Activated CD8-positive, alpha-beta memory T cell treated with anti-CD3 and anti-CD28 coated beads, Interleukin-2, amount 10 ng/mL, durations not matched to agents 7 days and 5 days (primary cell): Measurements from ENCODE around the gene BHMT2. TPM values are rescaled to one million over a fixed set of nuclear protein-coding genes. Genes with fewer than 3 reads are reported as not detected.
A peak's percentile ranks its signal among the peaks of the same experiment; 100 is the strongest.

Experiments used
- ATAC-seq: fragments of 150-1000 bp; cut with Tn5 transposase; one replicate; pipeline ENCODE4 v1.10.0; 2021; ENCODE audit warnings: moderate library complexity
- CTCF ChIA-PET: fragments of 350-600 bp; sonication (Branson Sonifier 250); formaldehyde crosslinking; loops from one replicate; lab custom pipeline; 2021; ENCODE audit warnings: antibody characterized with exemption; lab: Charles Lee
- DNase-seq: peaks from one replicate; pipeline ENCODE4 v3.0.0-alpha.2; 2020
- H3K27ac Mint-ChIP-seq: one replicate; pipeline ENCODE4 v1.8.0; 2021; ENCODE audit warnings: mild to moderate bottlenecking, mixed read lengths
- H3K27me3 Mint-ChIP-seq: one replicate; pipeline ENCODE4 v1.8.0; 2021; ENCODE audit warnings: mixed read lengths
- H3K36me3 Mint-ChIP-seq: one replicate; pipeline ENCODE4 v1.8.0; 2021; ENCODE audit warnings: mild to moderate bottlenecking, mixed read lengths
- H3K4me1 Mint-ChIP-seq: one replicate; pipeline ENCODE4 v1.8.0; 2021; ENCODE audit warnings: mixed read lengths
- H3K4me3 Mint-ChIP-seq: one replicate; pipeline ENCODE4 v1.8.0; 2021; ENCODE audit warnings: mild to moderate bottlenecking, moderate library complexity, mixed read lengths
- H3K9me3 Mint-ChIP-seq: one replicate; pipeline ENCODE4 v1.8.0; 2022; ENCODE audit warnings: low read depth, mixed read lengths
- total RNA-seq, 2 experiments: library from RNA; stranded (reverse); gene quantifications; one replicate each; pipeline ENCODE4 v1.2.3, GENCODE V29; 2021

BHMT2 gene
- total RNA-seq, 2 experiments from 2014 or later, result not detected

DNA sequence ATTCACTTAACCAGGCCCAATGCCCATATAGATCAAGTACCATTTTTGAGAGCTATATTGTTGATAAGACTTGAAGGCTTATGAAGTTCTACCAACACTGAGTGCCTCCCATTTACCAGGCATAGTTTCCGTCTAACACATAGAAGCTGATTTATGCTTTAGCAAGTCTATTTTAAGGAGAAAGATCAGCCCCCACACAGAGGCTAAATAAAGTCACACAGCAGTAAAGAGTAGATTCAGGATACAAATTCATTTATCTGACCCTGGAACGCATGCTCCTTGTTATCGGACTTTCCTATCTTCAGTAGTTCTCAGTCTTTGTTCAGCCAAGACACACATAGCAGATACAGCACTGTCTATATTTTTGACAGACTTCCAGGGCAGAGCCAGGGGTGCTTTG is 34.3 kb upstream of the BHMT2 start:
- ATAC-seq, result no peak
- no peak overlapping the region for H3K27ac Mint-ChIP-seq
- no peaks in the 10 kb centered on the region for H3K4me1 Mint-ChIP-seq
- no peaks in the 10 kb centered on the region for H3K9me3 Mint-ChIP-seq
- peaks cover 5% of the 10 kb centered on the region for H3K27me3 Mint-ChIP-seq
- H3K4me3 Mint-ChIP-seq, result no peak overlapping the region
- CTCF ChIA-PET, result interaction anchor here (1.2 kb wide), 1 partner anchor 98 kb away, joined by 4 read pairs; no protein-coding TSS in a partner anchor
- H3K36me3 Mint-ChIP-seq, result no peaks in the 10 kb centered on the region
- no peak for DNase-seq

GRCh38 chr5:79036769-79037168 is 32.8 kb upstream of the BHMT2 start:
- CTCF ChIA-PET, result no interaction called here
- ATAC-seq (no peak), DNase-seq (no peak)
- H3K9me3 Mint-ChIP-seq, result no peaks in the 10 kb centered on the region
- no peak overlapping the region for H3K27ac Mint-ChIP-seq
- H3K4me3 Mint-ChIP-seq, result no peak overlapping the region
- H3K4me1 Mint-ChIP-seq, result no peaks in the 10 kb centered on the region
- no peaks in the 10 kb centered on the region for H3K36me3 Mint-ChIP-seq
- peaks cover 3% of the 10 kb centered on the region for H3K27me3 Mint-ChIP-seq

DNA sequence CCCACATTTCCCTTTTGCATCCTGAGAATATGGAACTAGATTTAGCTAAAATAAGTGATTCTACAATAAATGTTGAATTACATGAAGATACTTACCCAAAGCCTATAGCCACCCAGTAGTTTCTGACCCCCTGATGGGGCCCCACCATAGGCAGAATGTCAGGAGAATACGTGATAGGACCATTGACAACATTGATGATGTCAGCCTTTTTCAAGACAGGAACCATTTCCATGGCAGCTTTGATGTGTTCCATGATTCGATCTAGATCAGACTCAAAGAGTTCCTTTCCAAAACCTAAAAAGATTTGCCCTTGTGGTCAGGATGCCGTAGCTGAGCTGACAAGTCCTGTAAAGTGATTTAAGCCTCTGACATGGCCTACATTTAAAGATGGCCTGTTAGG is 27.4 kb upstream of the BHMT2 start:
- CTCF ChIA-PET, result interaction anchor here (2.3 kb wide), 1 partner anchor 17 kb away, joined by 12 read pairs; no protein-coding TSS in a partner anchor
- no peak for DNase-seq
- Mint-ChIP-seq H3K9me3 (no peaks in the 10 kb centered on the region), H3K27ac (no peak overlapping the region), H3K4me3 (no peak overlapping the region), H3K36me3 (no peaks in the 10 kb centered on the region), H3K4me1 (no peaks in the 10 kb centered on the region), H3K27me3 (peaks cover 23% of the 10 kb centered on the region)
- ATAC-seq, result no peak

DNA sequence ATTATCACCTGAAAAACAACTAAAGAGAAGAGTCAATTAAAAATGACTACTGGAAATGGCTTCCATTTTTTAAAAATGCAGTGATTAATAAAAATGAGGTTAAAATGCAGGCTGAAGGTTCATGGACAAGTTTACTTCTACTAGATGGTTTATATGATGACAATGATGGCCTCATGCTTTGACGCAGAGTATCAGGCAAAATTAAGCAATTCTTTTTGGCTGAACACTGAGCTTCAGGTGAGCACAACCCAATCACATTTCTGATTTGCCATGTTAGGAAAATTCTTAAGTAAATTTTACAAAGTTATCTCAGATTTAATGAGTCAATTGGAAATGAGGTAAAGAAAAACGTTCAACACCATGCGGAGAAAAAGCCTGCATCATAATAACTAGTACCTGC is 22.4 kb upstream of the BHMT2 start:
- no peak for ATAC-seq
- DNase-seq, result no peak
- no peaks in the 10 kb centered on the region for H3K9me3 Mint-ChIP-seq
- H3K4me3 Mint-ChIP-seq, result no peak overlapping the region
- CTCF ChIA-PET, result interaction anchor here (0.6 to 2.0 kb wide), 4 partner anchors 22 to 114 kb away, joined by 3 to 13 read pairs (median 6); no protein-coding TSS in a partner anchor
- no peaks in the 10 kb centered on the region for H3K36me3 Mint-ChIP-seq
- H3K4me1 Mint-ChIP-seq, result no peaks in the 10 kb centered on the region
- H3K27me3 Mint-ChIP-seq, result peaks cover 46% of the 10 kb centered on the region
- H3K27ac Mint-ChIP-seq, result no peak overlapping the region

- Mint-ChIP-seq H3K27me3 (peaks cover 46% of the 10 kb centered on the region), H3K4me3 (no peak overlapping the region), H3K9me3 (no peaks in the 10 kb centered on the region), H3K4me1 (no peaks in the 10 kb centered on the region), H3K36me3 (no peaks in the 10 kb centered on the region), H3K27ac (no peak overlapping the region)
- DNase-seq, result no peak
- ATAC-seq, result no peak
- CTCF ChIA-PET, result interaction anchor here (0.9 to 2.0 kb wide), 4 partner anchors 23 to 61 kb away, joined by 3 to 13 read pairs (median 5); no protein-coding TSS in a partner anchor
These were observed 21.1 kb upstream of the BHMT2 start for GRCh38 chr5:79048437-79048836.

DNA sequence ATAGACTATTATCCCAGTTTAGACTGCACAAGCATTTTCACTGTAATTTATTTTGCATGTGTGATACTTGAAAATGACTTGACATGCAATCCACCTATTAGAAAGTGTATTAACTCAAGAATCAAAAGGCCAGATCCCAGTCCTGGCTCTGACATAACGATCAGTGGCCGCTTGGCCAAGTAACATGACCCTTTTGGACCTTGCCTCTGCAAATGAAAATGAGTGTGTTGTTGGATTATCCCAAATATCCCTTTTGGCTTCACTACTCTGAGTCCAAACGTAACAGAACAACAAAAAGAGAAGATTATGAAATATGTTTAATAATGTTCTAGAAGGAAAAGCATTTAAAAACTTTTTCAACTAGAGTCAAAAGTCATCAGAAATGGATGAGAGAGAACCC is 19.1 kb upstream of the BHMT2 start:
- DNase-seq (no peak), ATAC-seq (no peak)
- Mint-ChIP-seq H3K4me1 (no peaks in the 10 kb centered on the region), H3K27me3 (peaks cover 50% of the 10 kb centered on the region), H3K4me3 (no peak overlapping the region), H3K9me3 (no peaks in the 10 kb centered on the region), H3K27ac (no peak overlapping the region), H3K36me3 (no peaks in the 10 kb centered on the region)
- CTCF ChIA-PET, result no interaction called here

DNA sequence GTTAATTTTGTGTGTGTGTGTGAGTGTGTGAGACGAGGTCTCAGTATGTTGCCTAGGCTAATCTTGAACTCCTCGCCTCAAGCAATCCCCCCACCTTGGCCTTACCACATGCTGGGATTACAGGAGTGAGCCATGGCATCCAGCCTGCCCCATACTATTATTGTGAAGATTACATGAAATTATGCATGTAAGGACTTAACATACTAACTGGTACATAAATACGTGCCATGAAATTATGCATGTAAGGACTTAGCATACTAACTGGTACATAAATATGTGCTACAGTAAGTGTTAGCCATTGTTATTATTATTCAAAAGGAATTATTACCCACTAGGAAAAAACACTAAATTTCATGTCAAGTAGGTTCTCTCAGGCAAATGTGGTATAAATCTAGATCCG is 16.2 kb upstream of the BHMT2 start:
- Mint-ChIP-seq H3K27ac (no peak overlapping the region), H3K4me1 (no peaks in the 10 kb centered on the region), H3K27me3 (peaks cover 43% of the 10 kb centered on the region), H3K9me3 (no peaks in the 10 kb centered on the region), H3K4me3 (no peak overlapping the region), H3K36me3 (no peaks in the 10 kb centered on the region)
- DNase-seq (no peak), ATAC-seq (no peak)
- CTCF ChIA-PET, result interaction anchor here (1.2 kb wide), 1 partner anchor 9 kb away, joined by 3 read pairs; no protein-coding TSS in a partner anchor

DNA sequence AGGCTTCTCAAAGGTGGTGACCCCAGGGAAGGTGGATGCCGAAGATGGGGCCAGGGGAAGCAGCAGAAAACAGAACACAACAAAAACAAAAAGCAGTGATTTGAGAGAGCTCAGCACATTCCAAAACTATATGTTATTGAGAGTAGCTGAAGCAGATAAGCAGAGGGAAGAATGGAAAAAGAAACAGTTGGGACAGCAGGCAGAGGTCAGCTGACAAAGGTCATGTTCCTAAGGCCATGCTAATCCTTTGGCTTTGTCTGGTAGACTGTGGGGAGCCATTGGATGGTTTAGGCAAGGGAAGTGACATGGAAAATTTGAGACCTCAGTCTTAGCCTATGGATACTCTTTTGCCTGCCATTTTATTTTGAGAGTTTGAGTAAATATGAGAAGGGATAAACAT is 14.6 kb upstream of the BHMT2 start:
- H3K27me3 Mint-ChIP-seq, result peaks cover 44% of the 10 kb centered on the region
- H3K4me3 Mint-ChIP-seq, result no peak overlapping the region
- H3K9me3 Mint-ChIP-seq, result no peaks in the 10 kb centered on the region
- no peaks in the 10 kb centered on the region for H3K4me1 Mint-ChIP-seq
- CTCF ChIA-PET, result no interaction called here
- H3K36me3 Mint-ChIP-seq, result no peaks in the 10 kb centered on the region
- DNase-seq, result no peak
- no peak for ATAC-seq
- no peak overlapping the region for H3K27ac Mint-ChIP-seq

- Mint-ChIP-seq H3K36me3 (no peaks in the 10 kb centered on the region), H3K4me3 (no peak overlapping the region), H3K4me1 (no peaks in the 10 kb centered on the region), H3K9me3 (no peaks in the 10 kb centered on the region), H3K27ac (no peak overlapping the region), H3K27me3 (peaks cover 41% of the 10 kb centered on the region)
- CTCF ChIA-PET, result no interaction called here
- ATAC-seq, result no peak
- DNase-seq, result no peak
These were observed 12.7 kb upstream of the BHMT2 start for GRCh38 chr5:79056847-79057246.

GRCh38 chr5:79059674-79060073 is 9.9 kb upstream of the BHMT2 start:
- H3K27me3 Mint-ChIP-seq, result peaks cover 37% of the 10 kb centered on the region
- no peaks in the 10 kb centered on the region for H3K36me3 Mint-ChIP-seq
- no peak overlapping the region for H3K27ac Mint-ChIP-seq
- no peaks in the 10 kb centered on the region for H3K4me1 Mint-ChIP-seq
- DNase-seq (no peak), ATAC-seq (no peak)
- no peaks in the 10 kb centered on the region for H3K9me3 Mint-ChIP-seq
- CTCF ChIA-PET, result no interaction called here
- H3K4me3 Mint-ChIP-seq, result no peak overlapping the region

DNA sequence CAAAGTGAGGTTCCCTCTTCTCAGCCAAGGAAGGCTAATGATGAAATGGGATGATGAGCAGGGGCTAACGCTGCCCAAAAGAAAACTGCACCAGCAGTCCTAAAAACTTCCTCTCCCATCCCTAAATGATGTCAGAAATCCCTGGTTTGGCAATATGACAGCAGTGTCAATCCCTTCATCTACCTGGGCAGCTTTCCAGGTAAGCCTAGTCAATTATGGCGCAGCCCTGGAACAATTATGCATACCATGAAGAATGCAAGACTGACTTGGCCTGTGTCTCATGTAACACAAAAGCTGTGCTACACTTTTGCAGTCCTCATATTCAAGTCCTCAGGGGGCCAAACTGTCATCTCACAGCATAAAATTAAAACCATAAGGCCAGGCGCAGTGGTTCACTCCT is 7.1 kb upstream of the BHMT2 start:
- no peak for DNase-seq
- Mint-ChIP-seq H3K27ac (no peak overlapping the region), H3K4me1 (no peaks in the 10 kb centered on the region), H3K4me3 (no peak overlapping the region), H3K9me3 (no peaks in the 10 kb centered on the region), H3K36me3 (no peaks in the 10 kb centered on the region), H3K27me3 (peaks cover 29% of the 10 kb centered on the region)
- CTCF ChIA-PET, result no interaction called here
- ATAC-seq, result no peak

DNA sequence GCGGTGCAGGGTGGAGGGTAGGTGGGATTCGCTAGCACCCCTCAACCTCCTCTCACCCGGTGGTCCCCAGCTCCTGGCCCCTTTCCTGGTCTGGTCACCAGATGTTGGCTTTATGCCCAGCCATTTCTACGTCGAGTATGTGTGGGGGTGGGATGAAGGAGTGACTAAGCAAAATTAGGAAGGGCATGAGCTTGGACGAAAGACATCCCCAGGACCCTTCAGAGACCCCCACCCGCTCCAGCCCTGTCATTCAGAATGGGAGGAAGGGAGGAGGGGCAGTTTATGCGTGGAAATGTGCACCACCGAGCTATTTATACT is 742 bp downstream of the BHMT2 start:
- peaks cover 56% of the 10 kb centered on the region for H3K27me3 Mint-ChIP-seq
- H3K27ac Mint-ChIP-seq, result no peak overlapping the region
- H3K4me3 Mint-ChIP-seq, result no peak overlapping the region
- H3K36me3 Mint-ChIP-seq, result peaks cover 4% of the 10 kb centered on the region
- H3K4me1 Mint-ChIP-seq, result peaks cover 12% of the 10 kb centered on the region
- CTCF ChIA-PET, result no interaction called here
- H3K9me3 Mint-ChIP-seq, result no peaks in the 10 kb centered on the region
- DNase-seq (no peak), ATAC-seq (no peak)

GRCh38 chr5:79074641-79075040 is 5.1 kb downstream of the BHMT2 start:
- Mint-ChIP-seq H3K36me3 (peaks cover 3% of the 10 kb centered on the region), H3K27ac (peak overlapping the region; percentile 32), H3K4me3 (no peak overlapping the region), H3K4me1 (peaks cover 17% of the 10 kb centered on the region), H3K9me3 (no peaks in the 10 kb centered on the region), H3K27me3 (peaks cover 35% of the 10 kb centered on the region)
- peak; percentile 39 for ATAC-seq
- no peak for DNase-seq
- CTCF ChIA-PET, result interaction anchor here (1.4 to 3.7 kb wide), 3 partner anchors 27 to 58 kb away, joined by 3 to 12 read pairs (median 3); no protein-coding TSS in a partner anchor

- DNase-seq (no peak), ATAC-seq (no peak)
- no peak overlapping the region for H3K4me3 Mint-ChIP-seq
- peaks cover 23% of the 10 kb centered on the region for H3K27me3 Mint-ChIP-seq
- CTCF ChIA-PET, result interaction anchor here (1.2 to 3.7 kb wide), 3 partner anchors 51 to 57 kb away, joined by 3 to 12 read pairs (median 3); no protein-coding TSS in a partner anchor
- peaks cover 17% of the 10 kb centered on the region for H3K4me1 Mint-ChIP-seq
- H3K27ac Mint-ChIP-seq, result no peak overlapping the region
- H3K9me3 Mint-ChIP-seq, result no peaks in the 10 kb centered on the region
- peaks cover 3% of the 10 kb centered on the region for H3K36me3 Mint-ChIP-seq
These were observed 6.3 kb downstream of the BHMT2 start for GRCh38 chr5:79075646-79076426.
